GM23248 (cell line): ENCODE data around the gene RPL37.

Source experiments
- EZH2 ChIP-seq: fragments of 200-600 bp; sonication (generic); IDR thresholded peaks from 2 replicates; pipeline ENCODE4 v1.6.1; 2018; ENCODE audit warnings: antibody characterized with exemption, mild to moderate bottlenecking; ENCODE audit not compliant: insufficient read depth, poor library complexity, severe bottlenecking
- EZH2phosphoT487 ChIP-seq: fragments of 200-600 bp; sonication (generic); IDR thresholded peaks from 2 replicates; pipeline ENCODE4 v1.6.1; 2018; ENCODE audit warnings: antibody characterized with exemption, moderate library complexity, mild to moderate bottlenecking, low read depth; ENCODE audit not compliant: insufficient read depth

GRCh38 chr5:40871177-40871576 is 36.2 kb upstream of the RPL37 start:
- TF ChIP-seq EZH2 (no peak), EZH2phosphoT487 (no peak)
